22Rv1 (cell line): Measurements from ENCODE around the gene APBB1.

Experiments
- ZFX ChIP-seq: fragments of 450-650 bp; IDR thresholded peaks from 2 replicates; pipeline ENCODE4 v1.6.1; 2017; ENCODE audit warnings: antibody characterized with exemption, borderline replicate concordance
- TF ChIP-seq, protein P1 (sequence below): fragments of 450-650 bp; IDR thresholded peaks from 2 replicates; pipeline ENCODE4 v1.5.1; 2017; ENCODE audit warnings: mild to moderate bottlenecking

DNA sequence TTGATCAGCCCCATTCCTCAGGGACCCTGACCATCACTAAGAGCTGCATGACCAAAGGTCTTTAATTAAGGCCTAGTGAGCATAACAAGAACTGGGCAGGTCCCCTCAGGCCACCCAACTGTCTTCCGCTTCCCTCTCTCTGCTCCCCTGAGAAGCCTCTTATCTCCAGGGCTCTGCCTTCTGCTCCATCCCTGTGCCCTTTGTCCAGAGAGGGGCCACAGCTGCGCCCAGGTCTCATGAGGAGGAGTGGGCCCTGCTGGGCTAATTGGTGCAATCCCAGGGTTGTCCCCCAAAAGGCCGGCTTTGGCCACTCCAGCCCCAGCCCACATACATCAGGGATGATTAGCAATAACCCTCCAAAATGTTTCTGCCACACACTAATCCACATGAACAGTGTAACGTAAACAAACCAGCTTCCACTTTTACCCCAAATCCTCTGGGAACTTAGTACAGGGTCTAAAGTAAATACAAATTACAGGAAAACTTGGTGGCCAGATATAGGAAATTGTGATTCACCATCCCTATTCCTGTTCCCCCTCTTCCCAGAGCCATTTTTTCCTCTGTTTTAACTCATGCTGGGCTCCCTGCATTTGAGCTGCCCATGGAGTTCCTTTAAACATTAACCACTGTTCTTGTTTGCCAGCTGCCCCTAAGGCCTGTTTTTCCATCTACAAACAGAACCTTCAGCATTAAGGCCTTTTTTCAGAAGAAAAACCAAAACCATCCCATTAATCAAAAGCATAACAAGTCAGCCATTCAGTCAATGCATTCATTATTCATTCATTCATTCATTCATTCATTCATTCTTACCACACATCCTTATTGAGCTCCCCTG lies 64.0 kb downstream of the APBB1 start:
- TF ChIP-seq, protein P1, sequence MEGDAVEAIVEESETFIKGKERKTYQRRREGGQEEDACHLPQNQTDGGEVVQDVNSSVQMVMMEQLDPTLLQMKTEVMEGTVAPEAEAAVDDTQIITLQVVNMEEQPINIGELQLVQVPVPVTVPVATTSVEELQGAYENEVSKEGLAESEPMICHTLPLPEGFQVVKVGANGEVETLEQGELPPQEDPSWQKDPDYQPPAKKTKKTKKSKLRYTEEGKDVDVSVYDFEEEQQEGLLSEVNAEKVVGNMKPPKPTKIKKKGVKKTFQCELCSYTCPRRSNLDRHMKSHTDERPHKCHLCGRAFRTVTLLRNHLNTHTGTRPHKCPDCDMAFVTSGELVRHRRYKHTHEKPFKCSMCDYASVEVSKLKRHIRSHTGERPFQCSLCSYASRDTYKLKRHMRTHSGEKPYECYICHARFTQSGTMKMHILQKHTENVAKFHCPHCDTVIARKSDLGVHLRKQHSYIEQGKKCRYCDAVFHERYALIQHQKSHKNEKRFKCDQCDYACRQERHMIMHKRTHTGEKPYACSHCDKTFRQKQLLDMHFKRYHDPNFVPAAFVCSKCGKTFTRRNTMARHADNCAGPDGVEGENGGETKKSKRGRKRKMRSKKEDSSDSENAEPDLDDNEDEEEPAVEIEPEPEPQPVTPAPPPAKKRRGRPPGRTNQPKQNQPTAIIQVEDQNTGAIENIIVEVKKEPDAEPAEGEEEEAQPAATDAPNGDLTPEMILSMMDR = no peak
- no peak for TF ChIP-seq ZFX
